HT1080 (cell line): ENCODE measurements around the gene VAMP7. TPM values are rescaled to one million over a fixed set of nuclear protein-coding genes. Genes with fewer than 3 reads are reported as not detected.
"Not testable (repeated sequence)": the region's sequence is repeated elsewhere in the genome, so short reads cannot be mapped to it uniquely, and the experiment has no call there.

Experiments
- DNase-seq: peaks from one replicate; pipeline ENCODE4 v3.0.0-alpha.2; 2015; ENCODE audit warnings: low read depth
- polyA plus RNA-seq, 2 experiments: library from polyadenylated mRNA; depleted of rRNA; stranded (reverse); fragments of >200 nt; gene quantifications; 2 replicates each; pipeline ENCODE4 v1.2.3, GENCODE V29; 2015
- total RNA-seq: library from RNA; depleted of rRNA; stranded (reverse); fragments of >200 nt; shearing (Covaris generic); gene quantifications from 2 replicates; pipeline ENCODE4 v1.2.3, GENCODE V29; 2014; rRNA removed

VAMP7 gene
- total RNA-seq = 41.7 and 53.9 TPM in 2 replicates
- polyA plus RNA-seq (2015; cell fraction: cytosol; rRNA removed) = 85.6 and 101 TPM in 2 replicates
- 34.0 and 38.3 TPM in 2 replicates for polyA plus RNA-seq (2015; cell fraction: nucleus; rRNA removed)

GRCh38 chrX:155881158-155881993, at the start of gene VAMP7:
Gene VAMP7, plus strand, starts transcription at chrX:155881345. Its CDS starts 8,122 bp downstream, at chrX:155889467.
- peak; percentile 93 for DNase-seq

GRCh38 chrX:155841232-155841631, 39.9 kb upstream of the VAMP7 start:
- DNase-seq = no peak

DNA sequence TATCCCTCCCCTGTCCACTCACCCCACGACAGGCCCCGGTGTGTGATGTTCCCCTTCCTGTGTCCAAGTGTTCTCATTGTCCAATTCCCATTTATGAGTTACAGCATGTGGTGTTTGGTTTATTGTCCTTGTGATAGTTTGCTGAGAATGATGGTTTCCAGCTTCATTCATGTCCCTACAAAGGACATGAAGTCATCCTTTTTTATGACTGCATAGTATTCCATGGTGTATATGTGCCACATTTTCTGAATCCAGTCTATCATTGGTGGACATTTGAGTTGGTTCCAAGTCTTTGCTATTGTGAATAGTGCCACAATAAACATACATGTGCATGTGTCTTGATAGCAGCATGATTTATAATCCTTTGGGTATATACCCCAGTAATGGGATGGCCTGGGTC, 29.4 kb upstream of the VAMP7 start:
- not testable (repeated sequence) for DNase-seq

DNA sequence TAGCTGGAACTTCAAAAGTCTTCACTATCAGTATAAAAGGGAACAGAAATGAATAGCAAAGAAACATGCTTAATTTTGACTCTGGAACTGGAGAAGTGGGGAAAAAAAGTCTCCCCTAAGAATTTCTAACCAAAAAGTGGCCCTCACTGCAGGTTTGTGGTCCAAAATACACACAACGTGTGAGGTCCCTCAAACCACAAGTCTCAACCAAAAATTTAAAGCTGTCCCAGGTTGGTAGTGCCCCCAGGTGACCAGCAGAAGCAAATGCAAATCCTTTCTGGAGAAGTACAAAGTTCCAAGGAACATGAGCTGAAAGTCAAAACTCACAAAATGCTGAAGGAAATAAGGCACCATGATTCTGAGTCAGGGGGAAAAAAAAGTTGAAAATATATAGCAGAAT, 23.6 kb upstream of the VAMP7 start:
- peak; percentile 19 for DNase-seq

DNA sequence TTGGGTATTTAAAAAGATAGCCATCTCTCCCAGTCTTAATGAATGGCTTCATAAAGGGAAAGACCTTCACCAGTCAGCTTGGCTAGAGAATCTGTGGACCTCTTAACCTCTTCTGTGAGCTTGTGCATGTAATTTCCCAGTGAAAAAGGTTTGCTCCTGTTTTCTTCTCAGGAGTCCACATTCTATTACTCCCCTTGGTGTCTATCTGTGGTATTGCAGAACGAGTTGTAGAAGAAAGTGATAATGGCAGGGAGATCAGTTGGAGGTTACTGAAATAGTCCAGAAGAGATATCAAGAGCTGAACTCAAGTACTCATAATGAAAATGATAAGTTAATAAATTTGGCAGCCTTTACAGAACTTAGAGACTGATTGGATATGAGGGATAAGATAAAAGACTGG, 16.5 kb upstream of the VAMP7 start:
- no peak for DNase-seq

DNA sequence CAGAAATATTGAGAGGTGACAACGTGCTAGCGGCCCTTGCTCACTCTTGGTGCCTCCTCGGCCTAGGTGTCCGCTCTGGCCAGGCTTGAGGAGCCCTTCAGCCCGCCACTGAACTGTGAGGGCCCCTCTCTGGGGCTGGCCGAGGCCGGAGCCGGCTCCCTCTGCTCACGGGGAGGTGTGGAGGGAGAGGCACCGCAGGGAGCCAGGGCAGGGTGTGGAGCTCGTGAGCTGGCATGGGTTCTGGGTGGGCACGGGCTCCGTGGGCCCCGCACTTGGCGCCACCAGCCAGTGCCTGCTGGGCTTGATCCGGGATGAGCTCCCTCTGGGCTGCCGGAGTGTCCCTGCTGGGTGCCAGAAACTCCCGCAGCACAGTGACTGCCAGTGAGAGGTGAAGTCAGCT, 16.0 kb upstream of the VAMP7 start:
- no peak for DNase-seq

- no peak for DNase-seq
Measured at GRCh38 chrX:155867821-155868220, 13.3 kb upstream of the VAMP7 start.

- DNase-seq = no peak
Measured at GRCh38 chrX:155870958-155871357, 10.2 kb upstream of the VAMP7 start.

GRCh38 chrX:155871934-155872333, 9.2 kb upstream of the VAMP7 start:
- no peak for DNase-seq

DNA sequence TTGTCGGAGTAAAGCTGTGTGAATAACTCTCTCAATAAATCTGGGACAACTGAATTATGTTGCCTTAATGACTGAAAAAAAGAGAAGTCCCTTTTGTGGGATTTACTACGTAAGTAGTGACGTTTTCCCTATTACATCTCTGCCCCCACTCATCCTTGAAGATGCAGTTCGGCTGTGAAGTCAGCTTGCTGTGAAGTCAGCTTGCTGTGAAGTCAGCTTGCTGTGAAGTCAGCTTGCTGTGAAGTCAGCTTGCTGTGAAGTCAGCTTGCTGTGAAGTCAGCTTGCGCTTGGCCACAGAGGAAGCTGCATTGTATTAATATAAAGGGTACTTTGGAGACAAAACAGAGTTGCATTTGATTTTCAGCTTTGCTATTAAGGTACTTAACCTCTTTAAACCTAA, 8.0 kb upstream of the VAMP7 start:
- no peak for DNase-seq

DNA sequence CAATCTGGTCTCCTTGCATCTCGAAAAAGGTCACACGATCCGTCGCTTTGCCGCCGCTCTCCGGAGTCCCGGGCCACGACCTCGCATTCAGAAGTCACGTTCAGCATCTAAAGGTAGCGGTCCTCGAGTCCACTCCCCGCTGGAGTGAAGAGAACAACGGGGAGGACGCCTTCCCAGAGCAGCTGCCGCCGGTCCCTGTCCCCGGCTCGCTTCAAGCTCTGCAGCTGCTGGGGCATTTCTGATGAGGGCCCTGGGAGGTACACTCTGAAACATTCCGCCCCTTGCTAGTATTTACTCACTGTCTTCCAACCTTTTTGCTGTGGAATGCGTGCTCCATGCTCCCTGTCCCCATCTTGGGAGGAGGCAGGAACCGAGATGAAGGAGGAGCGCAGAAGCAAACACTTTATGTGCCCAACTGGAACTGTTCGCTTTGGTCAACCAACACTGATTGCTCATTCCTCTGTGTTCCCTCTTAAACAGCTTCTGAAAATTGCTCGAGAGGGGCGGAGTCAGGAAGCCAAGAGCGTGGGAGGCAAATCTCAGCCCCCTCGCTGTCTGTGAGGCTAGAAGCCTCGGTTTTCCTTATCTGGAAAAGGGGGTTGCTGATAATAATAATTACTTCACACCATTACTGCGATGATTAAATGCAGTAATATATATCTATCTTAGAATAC, 6.4 kb upstream of the VAMP7 start:
- no peak for DNase-seq

DNA sequence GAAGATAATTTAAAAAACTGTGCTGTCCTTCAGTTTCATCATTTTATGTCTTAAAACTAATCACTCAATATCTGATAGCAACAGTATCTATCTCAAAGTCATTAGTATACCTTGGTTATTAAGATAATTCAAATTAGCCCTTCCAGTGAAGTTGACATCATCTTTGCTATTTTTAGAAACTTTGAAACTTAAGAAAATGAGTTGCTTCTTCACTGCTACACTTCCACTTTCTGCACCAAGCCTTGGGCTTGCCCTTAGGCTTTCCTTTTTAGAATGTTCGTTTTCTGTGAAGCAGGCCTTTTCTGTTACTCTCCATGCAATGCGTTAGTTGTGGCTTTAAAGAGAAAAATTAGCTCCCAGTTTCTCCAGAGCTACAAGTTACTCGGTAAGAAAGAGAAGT, 4.4 kb upstream of the VAMP7 start:
- no peak for DNase-seq

- DNase-seq = no peak
Measured at GRCh38 chrX:155877288-155877687, 3.9 kb upstream of the VAMP7 start.

GRCh38 chrX:155880586-155881157, 473 bp upstream of the VAMP7 start:
- no peak for DNase-seq

GRCh38 chrX:155886409-155886808, 5.3 kb downstream of the VAMP7 start:
- DNase-seq = no peak

GRCh38 chrX:155888139-155888538, 7.0 kb downstream of the VAMP7 start:
- DNase-seq = peak; percentile 93

- DNase-seq = no peak
Measured at GRCh38 chrX:155889328-155889727, 8.2 kb downstream of the VAMP7 start.

- DNase-seq = peak; percentile 22
Measured at GRCh38 chrX:155891446-155892210, 10.5 kb downstream of the VAMP7 start.

- DNase-seq = no peak
Measured at GRCh38 chrX:155893521-155893920, 12.4 kb downstream of the VAMP7 start.

DNA sequence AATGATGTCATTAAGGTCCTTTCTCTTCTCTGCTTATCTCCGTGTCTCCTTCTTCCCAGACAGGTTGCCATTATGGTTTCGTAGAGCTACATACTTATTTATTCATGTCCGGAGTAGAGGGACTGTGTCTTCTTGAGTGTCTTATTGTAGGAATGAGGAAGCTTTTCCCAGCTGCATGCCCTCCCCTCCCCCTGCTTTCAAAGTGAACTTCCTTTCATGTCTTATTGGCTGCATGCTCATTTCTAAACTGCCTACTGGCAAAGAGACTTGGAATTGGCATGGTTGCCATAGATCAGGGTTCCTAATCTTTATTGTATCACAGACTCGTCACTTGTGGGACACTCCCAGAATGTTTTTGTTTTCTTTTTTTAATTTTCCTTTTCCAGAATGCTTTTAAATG, 15.4 kb downstream of the VAMP7 start:
- DNase-seq = no peak

GRCh38 chrX:155899366-155899765, 18.2 kb downstream of the VAMP7 start:
- no peak for DNase-seq
